SK-N-SH (cell line): ENCODE results near the gene NANOS1.

Experiments
- CTCF ChIP-seq: fragments of 200-600 bp; sonication (generic); IDR thresholded peaks from 2 replicates; pipeline ENCODE4 v1.6.1; 2017; ENCODE audit warnings: antibody characterized with exemption, mild to moderate bottlenecking, moderate library complexity
- EZH2phosphoT487 ChIP-seq: fragments of 200-600 bp; sonication (generic); IDR thresholded peaks from 2 replicates; pipeline ENCODE4 v1.6.1; 2017; ENCODE audit warnings: low read depth, mixed run types, mild to moderate bottlenecking, antibody characterized with exemption, moderate library complexity, borderline replicate concordance
- FOXJ3 ChIP-seq: sonication (generic); formaldehyde crosslinking; IDR thresholded peaks from 2 replicates; pipeline ENCODE4 v1.5.1; 2020; ENCODE audit warnings: mild to moderate bottlenecking, missing genetic modification reagents
- JUND ChIP-seq: IDR thresholded peaks from 2 replicates; pipeline ENCODE4 v1.4.0; 2012
- RAD21 ChIP-seq: IDR thresholded peaks from 2 replicates; pipeline ENCODE4 v1.6.1; 2012; ENCODE audit warnings: mild to moderate bottlenecking, low read length
- RFX5 ChIP-seq: IDR thresholded peaks from 2 replicates; pipeline ENCODE4 v1.6.1; 2012; ENCODE audit warnings: mild to moderate bottlenecking, improper control_type of control experiment, low read length
- RXRA ChIP-seq: IDR thresholded peaks from 2 replicates; pipeline ENCODE4 v1.4.0; 2012; ENCODE audit warnings: low read depth, mild to moderate bottlenecking, borderline replicate concordance
- TCF12 ChIP-seq: IDR thresholded peaks from 2 replicates; pipeline ENCODE4 v1.4.0; 2012

DNA sequence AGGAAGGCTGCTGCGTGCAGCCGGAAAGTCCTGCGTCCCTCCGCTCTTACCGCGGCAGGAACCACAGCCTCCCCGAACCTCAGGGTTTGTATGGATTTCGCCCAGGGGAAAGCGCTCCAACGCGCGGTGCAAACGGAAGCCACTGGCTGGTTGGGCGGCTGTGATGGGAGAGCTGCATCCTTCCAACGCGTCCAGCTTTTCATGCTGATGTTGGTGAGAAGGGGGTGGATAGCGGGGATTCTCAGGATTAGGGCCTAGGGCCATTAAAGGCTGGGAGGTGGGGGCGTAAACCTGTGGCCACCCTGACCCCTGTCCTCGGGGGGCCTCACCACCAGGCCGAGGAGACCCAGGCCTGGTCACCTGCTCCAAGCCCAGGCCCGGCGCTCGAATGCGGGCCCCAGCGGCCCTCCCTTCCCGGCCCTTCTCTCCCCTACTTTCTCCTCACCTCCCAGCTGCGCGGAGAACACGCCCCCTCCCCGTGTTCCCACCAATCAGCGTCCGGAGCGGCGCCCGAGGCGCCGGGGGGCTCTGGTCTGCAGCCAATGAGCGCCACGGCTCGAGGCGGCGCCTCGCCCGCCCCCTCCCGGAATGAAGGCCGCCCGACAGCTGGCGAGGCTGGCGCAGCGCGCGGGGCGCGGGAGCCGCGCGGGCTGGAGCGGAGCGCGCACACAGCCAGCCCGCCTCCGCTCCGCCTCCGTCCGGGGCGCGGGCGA lies 458 bp upstream of the NANOS1 start:
- TF ChIP-seq CTCF, result no peak
- no peak for TF ChIP-seq TCF12
- TF ChIP-seq RFX5, result peak; percentile 48; the same call in 1 of the 2 replicates
- TF ChIP-seq RAD21, result no peak
- no peak for TF ChIP-seq FOXJ3
- no peak for TF ChIP-seq RXRA
- no peak for TF ChIP-seq JUND
- no peak for TF ChIP-seq EZH2phosphoT487
